Osteocyte (in vitro differentiated cells): ENCODE measurements around the gene PCDHB13. TPM values are rescaled to one million over a fixed set of nuclear protein-coding genes. Genes with fewer than 3 reads are reported as not detected.
"Not testable (repeated sequence)": the region's sequence is repeated elsewhere in the genome, so short reads cannot be mapped to it uniquely, and the experiment has no call there.

Experiments used
- DNase-seq: peaks from one replicate; pipeline ENCODE4 v3.0.0; 2021; ENCODE audit warnings: mixed read lengths; ENCODE audit not compliant: unreplicated experiment; ENCODE audit errors: extremely low spot score
- H3K27ac Mint-ChIP-seq: one replicate; pipeline ENCODE4 v1.8.0; 2021; ENCODE audit warnings: mild to moderate bottlenecking, mixed read lengths; ENCODE audit not compliant: unreplicated experiment
- H3K27me3 Mint-ChIP-seq: one replicate; pipeline ENCODE4 v1.8.0; 2021; ENCODE audit warnings: mixed read lengths; ENCODE audit not compliant: unreplicated experiment
- H3K36me3 Mint-ChIP-seq: one replicate; pipeline ENCODE4 v1.8.0; 2021; ENCODE audit warnings: mixed read lengths; ENCODE audit not compliant: unreplicated experiment
- H3K4me1 Mint-ChIP-seq: one replicate; pipeline ENCODE4 v1.8.0; 2021; ENCODE audit warnings: mixed read lengths; ENCODE audit not compliant: unreplicated experiment
- H3K4me3 Mint-ChIP-seq: one replicate; pipeline ENCODE4 v1.8.0; 2021; ENCODE audit warnings: mild to moderate bottlenecking, moderate library complexity, mixed read lengths; ENCODE audit not compliant: unreplicated experiment
- H3K9me3 Mint-ChIP-seq: one replicate; pipeline ENCODE4 v1.8.0; 2021; ENCODE audit warnings: mixed read lengths; ENCODE audit not compliant: unreplicated experiment
- CTCF ChIP-seq: fragments of 200-600 bp; sonication (generic); IDR thresholded peaks from 2 replicates; pipeline ENCODE4 v1.5.0; 2021; ENCODE audit warnings: antibody characterized with exemption, mild to moderate bottlenecking, moderate library complexity
- total RNA-seq: library from RNA; stranded (reverse); gene quantifications from 2 replicates; pipeline ENCODE4 v1.2.1, GENCODE V29; 2021

Gene PCDHB13
- total RNA-seq, 1 donor from 2014 or later, result 2.2 TPM

- no peak within 1 kb of the TSS for H3K27ac Mint-ChIP-seq
- no peak within 1 kb of the TSS for H3K4me3 Mint-ChIP-seq
- peaks cover 56% of the 10 kb centered on the region for H3K9me3 Mint-ChIP-seq
- no peaks in the 10 kb centered on the region for H3K4me1 Mint-ChIP-seq
- peaks cover under 1% of the 10 kb centered on the region for H3K36me3 Mint-ChIP-seq
- no peaks in the 10 kb centered on the region for H3K27me3 Mint-ChIP-seq
- no peak for DNase-seq
- no peak for TF ChIP-seq CTCF
Measured at GRCh38 chr5:141208478-141208877, 5.2 kb upstream of the PCDHB13 start, which contains the start of gene PCDHB12. Gene PCDHB12, plus strand, starts transcription at chr5:141208719. Its CDS starts 189 bp downstream, at chr5:141208908.

- not testable (repeated sequence) for H3K36me3 Mint-ChIP-seq, DNase-seq, H3K27ac Mint-ChIP-seq, H3K27me3 Mint-ChIP-seq, H3K4me1 Mint-ChIP-seq, H3K4me3 Mint-ChIP-seq
- H3K9me3 Mint-ChIP-seq, result peaks cover 62% of the 10 kb centered on the region
Measured at GRCh38 chr5:141210281-141210680, 3.4 kb upstream of the PCDHB13 start.

DNA sequence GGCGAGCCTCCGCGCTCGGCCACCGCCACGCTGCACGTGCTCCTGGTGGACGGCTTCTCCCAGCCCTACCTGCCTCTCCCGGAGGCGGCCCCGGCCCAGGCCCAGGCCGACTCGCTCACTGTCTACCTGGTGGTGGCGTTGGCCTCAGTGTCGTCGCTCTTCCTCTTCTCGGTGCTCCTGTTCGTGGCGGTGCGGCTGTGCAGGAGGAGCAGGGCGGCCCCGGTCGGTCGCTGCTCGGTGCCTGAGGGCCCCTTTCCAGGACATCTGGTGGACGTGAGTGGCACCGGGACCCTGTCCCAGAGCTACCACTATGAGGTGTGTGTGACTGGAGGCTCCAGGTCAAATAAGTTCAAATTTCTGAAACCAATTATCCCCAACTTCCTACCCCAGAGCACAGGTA is 2.9 kb upstream of the PCDHB13 start:
- not testable (repeated sequence) for H3K27ac Mint-ChIP-seq, H3K4me3 Mint-ChIP-seq, H3K36me3 Mint-ChIP-seq, DNase-seq, H3K27me3 Mint-ChIP-seq, H3K4me1 Mint-ChIP-seq
- H3K9me3 Mint-ChIP-seq, result peaks cover 59% of the 10 kb centered on the region

- not testable (repeated sequence) for H3K27me3 Mint-ChIP-seq, H3K36me3 Mint-ChIP-seq, H3K4me1 Mint-ChIP-seq, DNase-seq, H3K27ac Mint-ChIP-seq, H3K4me3 Mint-ChIP-seq
- peaks cover 64% of the 10 kb centered on the region for H3K9me3 Mint-ChIP-seq
Measured at GRCh38 chr5:141214583-141214982, 864 bp downstream of the PCDHB13 start.

- peaks cover 69% of the 10 kb centered on the region for H3K9me3 Mint-ChIP-seq
Measured at GRCh38 chr5:141215504-141215903, 1.8 kb downstream of the PCDHB13 start.

GRCh38 chr5:141216035-141216434 is 2.3 kb downstream of the PCDHB13 start:
- H3K4me1 Mint-ChIP-seq, H3K27ac Mint-ChIP-seq, H3K4me3 Mint-ChIP-seq, H3K27me3 Mint-ChIP-seq, H3K36me3 Mint-ChIP-seq: not testable (repeated sequence)
- peaks cover 70% of the 10 kb centered on the region for H3K9me3 Mint-ChIP-seq
- peak; percentile 84 for DNase-seq

More at GRCh38 chr5:141215504-141215903, 1.8 kb downstream of the PCDHB13 start:
- DNase-seq, result peak; percentile 78
- H3K27ac Mint-ChIP-seq, H3K4me1 Mint-ChIP-seq, H3K27me3 Mint-ChIP-seq, H3K4me3 Mint-ChIP-seq, H3K36me3 Mint-ChIP-seq: not testable (repeated sequence)

- Mint-ChIP-seq H3K4me3 (peak within 1 kb of the TSS; percentile 75), H3K27me3 (no peaks in the 10 kb centered on the region), H3K4me1 (peaks cover 9% of the 10 kb centered on the region), H3K9me3 (peaks cover 63% of the 10 kb centered on the region), H3K36me3 (peaks cover 13% of the 10 kb centered on the region), H3K27ac (peak within 1 kb of the TSS; percentile 85)
- TF ChIP-seq CTCF, result peak; percentile 51
- no peak for DNase-seq
Measured at GRCh38 chr5:141223112-141223783, 9.5 kb downstream of the PCDHB13 start, which contains the start of gene PCDHB14. Gene PCDHB14, plus strand, starts transcription at chr5:141223343. Its CDS starts 163 bp downstream, at chr5:141223506.

DNA sequence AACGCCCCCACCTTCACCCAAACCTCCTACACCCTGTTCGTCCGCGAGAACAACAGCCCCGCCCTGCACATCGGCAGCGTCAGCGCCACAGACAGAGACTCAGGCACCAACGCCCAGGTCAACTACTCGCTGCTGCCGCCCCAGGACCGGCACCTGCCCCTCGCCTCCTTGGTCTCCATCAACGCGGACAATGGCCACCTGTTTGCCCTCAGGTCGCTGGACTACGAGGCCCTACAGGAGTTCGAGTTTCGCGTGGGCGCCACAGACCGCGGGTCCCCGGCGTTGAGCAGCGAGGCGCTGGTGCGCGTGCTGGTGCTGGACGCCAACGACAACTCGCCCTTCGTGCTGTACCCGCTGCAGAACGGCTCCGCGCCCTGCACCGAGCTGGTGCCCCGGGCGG is 11.1 kb downstream of the PCDHB13 start:
- not testable (repeated sequence) for H3K4me3 Mint-ChIP-seq, H3K4me1 Mint-ChIP-seq, H3K27me3 Mint-ChIP-seq, H3K27ac Mint-ChIP-seq, DNase-seq
- Mint-ChIP-seq H3K36me3 (peaks cover 11% of the 10 kb centered on the region), H3K9me3 (peaks cover 53% of the 10 kb centered on the region)

- not testable (repeated sequence) for H3K4me1 Mint-ChIP-seq, H3K27me3 Mint-ChIP-seq, DNase-seq, H3K27ac Mint-ChIP-seq, H3K4me3 Mint-ChIP-seq
- Mint-ChIP-seq H3K9me3 (peaks cover 52% of the 10 kb centered on the region), H3K36me3 (peaks cover 11% of the 10 kb centered on the region)
Measured at GRCh38 chr5:141225421-141225820, 11.7 kb downstream of the PCDHB13 start.
